Fibroblast of skin of right quadriceps (primary cell): ENCODE data around the gene SOX12.

ENCODE experiments used
- DNase-seq: peaks from one replicate; pipeline ENCODE4 v3.0.0-alpha.2; 2013

Gene SOX12

GRCh38 chr20:325045-325888 is at the start of gene SOX12:
Gene SOX12, plus strand, starts transcription at chr20:325552. Its CDS starts 373 bp downstream, at chr20:325925.
- peak; percentile 93 for DNase-seq

GRCh38 chr20:275791-276190 is 49.6 kb upstream of the SOX12 start:
- no peak for DNase-seq

- no peak for DNase-seq
These were observed 48.5 kb upstream of the SOX12 start for GRCh38 chr20:276620-277495.

GRCh38 chr20:277496-277781 is 47.9 kb upstream of the SOX12 start:
- DNase-seq: no peak

- DNase-seq: no peak
These were observed 47.2 kb upstream of the SOX12 start for GRCh38 chr20:278181-278580.

GRCh38 chr20:278607-279571 is 46.5 kb upstream of the SOX12 start:
- no peak for DNase-seq

GRCh38 chr20:284172-284571 is 41.2 kb upstream of the SOX12 start:
- DNase-seq: no peak

GRCh38 chr20:286508-286907 is 38.8 kb upstream of the SOX12 start:
- DNase-seq: no peak

- DNase-seq: no peak
These were observed 36.2 kb upstream of the SOX12 start for GRCh38 chr20:288956-289692.

- no peak for DNase-seq
These were observed 35.7 kb upstream of the SOX12 start for GRCh38 chr20:289693-290083.

GRCh38 chr20:290084-290831 is 35.1 kb upstream of the SOX12 start, which contains the start of gene C20orf96:
Gene C20orf96, minus strand, starts transcription at chr20:290750. Its CDS starts 140 bp downstream, at chr20:290610.
- peak; percentile 94 for DNase-seq

- DNase-seq: no peak
These were observed 30.8 kb upstream of the SOX12 start for GRCh38 chr20:294602-295001.

GRCh38 chr20:295804-296203 is 29.5 kb upstream of the SOX12 start:
- no peak for DNase-seq

- DNase-seq: peak; percentile 96
These were observed 28.0 kb upstream of the SOX12 start, which contains the start of gene ZCCHC3 for GRCh38 chr20:297098-297924. Gene ZCCHC3, plus strand, starts transcription at chr20:297570. Its CDS starts 17 bp downstream, at chr20:297587.

- peak; percentile 65 for DNase-seq
These were observed 27.2 kb upstream of the SOX12 start for GRCh38 chr20:297925-298775.

- DNase-seq: no peak
These were observed 26.5 kb upstream of the SOX12 start for GRCh38 chr20:298776-299391.

GRCh38 chr20:300345-300990 is 24.9 kb upstream of the SOX12 start:
- DNase-seq: no peak
